ENCODE results near the gene TMEM178A. TPM values are rescaled to one million over a fixed set of nuclear protein-coding genes. Genes with fewer than 3 reads are reported as not detected.

TMEM178A gene
- total RNA-seq, 2 donors from 2014 or later = 4.9 to 7.8 TPM

DNA sequence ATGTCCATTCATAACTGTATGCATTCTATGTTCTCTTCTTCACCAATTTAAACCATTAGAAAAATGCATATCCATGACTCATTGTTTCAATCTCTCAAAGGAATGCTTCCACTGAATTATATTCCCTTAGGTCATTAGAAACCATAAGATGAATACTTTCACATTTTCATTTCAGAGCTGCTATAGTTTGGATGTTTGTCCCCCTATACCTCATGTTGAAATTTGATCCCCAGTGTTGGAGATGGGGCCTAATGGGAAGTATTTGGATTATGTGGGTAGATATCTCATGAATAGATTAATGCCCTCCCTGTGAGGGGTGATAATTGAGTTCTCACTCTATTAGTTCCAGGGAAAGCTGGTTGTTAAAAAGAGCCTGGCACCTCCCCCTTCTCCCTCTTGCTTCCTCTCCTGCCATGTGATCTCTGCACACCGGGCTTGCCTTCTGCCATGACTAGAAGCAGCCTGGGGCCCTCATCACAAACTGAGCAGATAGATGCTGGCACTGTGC lies 77.6 kb downstream of the TMEM178A start:
- Histone ChIP-seq H3K4me3 (no peak overlapping the region), H3K27me3 (no peaks in the 10 kb centered on the region), H3K4me1 (no peaks in the 10 kb centered on the region), H3K36me3 (replicated peaks in 1 of 2; ENCODE audit: insufficient read depth in 1 of 2, low read depth in 2 of 2) (peaks cover 0 to 7% of the 10 kb centered on the region in 2 donors), H3K27ac (no peak overlapping the region), H3K9me3 (no peaks in the 10 kb centered on the region)
- DNase-seq (no peak), ATAC-seq (no peak)
- intact Hi-C loops (cut with DNase I) = no loop called here
- TF ChIP-seq CTCF (IDR thresholded peaks at IDR 0.05) (no peak), POLR2A (IDR thresholded peaks at IDR 0.05) (no peak)
- 54 to 84% methylated on average over 1 of the region's 1 CpG for WGBS, 2 donors

DNA sequence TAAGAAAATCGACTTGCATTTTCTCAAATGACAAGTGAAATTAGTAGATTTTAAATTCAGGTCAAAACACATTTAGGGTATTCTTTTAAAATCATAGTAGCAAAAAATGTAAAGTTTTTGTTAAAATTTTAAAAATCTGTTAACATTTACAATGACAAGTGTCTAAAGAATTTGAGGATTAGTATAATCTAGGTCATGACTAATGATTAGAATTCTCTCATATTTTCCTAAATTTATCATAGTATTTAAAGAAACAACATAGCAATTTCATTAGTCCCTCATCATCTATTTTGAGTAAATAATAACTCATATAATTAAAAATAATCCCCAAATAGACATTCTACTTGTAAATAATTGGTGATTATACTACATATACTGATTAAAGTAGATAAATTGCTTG lies 89.7 kb downstream of the TMEM178A start:
- ATAC-seq (no peak), DNase-seq (no peak)
- intact Hi-C loops (cut with DNase I) = no loop called here
- H3K9me3 ChIP-seq = no peaks in the 10 kb centered on the region
- 81 to 83% methylated on average over 1 of the region's 1 CpG for WGBS, 2 donors
- peaks cover 0 to 27% of the 10 kb centered on the region in 2 donors for H3K36me3 ChIP-seq (replicated peaks in 1 of 2; ENCODE audit: insufficient read depth in 1 of 2, low read depth in 2 of 2)
- H3K27me3 ChIP-seq = no peaks in the 10 kb centered on the region
- H3K4me1 ChIP-seq = no peaks in the 10 kb centered on the region
- no peak overlapping the region for H3K4me3 ChIP-seq
- TF ChIP-seq CTCF (IDR thresholded peaks at IDR 0.05) (no peak), POLR2A (IDR thresholded peaks at IDR 0.05) (no peak)
- no peak overlapping the region for H3K27ac ChIP-seq

- Histone ChIP-seq H3K4me1 (no peaks in the 10 kb centered on the region), H3K27me3 (no peaks in the 10 kb centered on the region), H3K36me3 (replicated peaks in 1 of 2; ENCODE audit: insufficient read depth in 1 of 2, low read depth in 2 of 2) (peaks cover 0 to 25% of the 10 kb centered on the region in 2 donors), H3K4me3 (no peak overlapping the region), H3K9me3 (no peaks in the 10 kb centered on the region), H3K27ac (no peak overlapping the region)
- DNase-seq (no peak), ATAC-seq (no peak)
- intact Hi-C loops (cut with DNase I) = no loop called here
- WGBS, 2 donors = 96% methylated on average over 4 of the region's 4 CpGs
- TF ChIP-seq POLR2A (IDR thresholded peaks at IDR 0.05) (no peak), CTCF (IDR thresholded peaks at IDR 0.05) (no peak)
Measured at GRCh38 chr2:39757156-39757555, 91.4 kb downstream of the TMEM178A start.

DNA sequence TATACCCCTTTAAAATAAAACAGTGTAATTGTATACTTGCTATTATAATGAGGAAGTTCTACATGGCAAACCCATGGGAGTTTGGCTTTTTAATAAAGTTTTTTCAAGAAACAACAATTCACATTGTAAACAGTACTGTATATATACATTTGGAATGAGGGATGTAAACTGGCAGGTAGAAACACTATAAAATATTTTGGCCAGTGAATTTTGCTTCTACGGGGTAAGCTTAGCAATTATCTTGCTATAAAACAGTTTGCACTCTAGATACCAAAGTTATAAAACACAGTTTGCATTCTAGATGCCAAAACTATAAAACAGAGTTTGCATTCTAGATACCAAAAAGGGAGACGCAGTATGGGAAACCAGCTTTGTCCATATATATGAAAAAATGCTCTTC lies 96.7 kb downstream of the TMEM178A start:
- H3K4me1 ChIP-seq = no peaks in the 10 kb centered on the region
- TF ChIP-seq CTCF (IDR thresholded peaks at IDR 0.05) (no peak), POLR2A (IDR thresholded peaks at IDR 0.05) (no peak)
- peaks cover 0 to 12% of the 10 kb centered on the region in 2 donors for H3K36me3 ChIP-seq (replicated peaks in 1 of 2; ENCODE audit: insufficient read depth in 1 of 2, low read depth in 2 of 2)
- H3K4me3 ChIP-seq = no peak overlapping the region
- 89 to 97% methylated on average over 2 of the region's 2 CpGs for WGBS, 2 donors
- H3K9me3 ChIP-seq = no peaks in the 10 kb centered on the region
- no peaks in the 10 kb centered on the region for H3K27me3 ChIP-seq
- DNase-seq = no peak
- no peak overlapping the region for H3K27ac ChIP-seq
- intact Hi-C loops (cut with DNase I) = no loop called here
- ATAC-seq = no peak

Other genes starting within 250 kb of the TMEM178A start
- 10 to 100 TPM; 50.6 to 54.4 TPM for gene MAP4K3, start 228.6 kb upstream of the TMEM178A start, total RNA-seq
- gene THUMPD2, start 113.3 kb downstream of the TMEM178A start, total RNA-seq = 10 to 100 TPM in 1 of 2 donors, 1 to 10 TPM in 1; 7.0 to 18.8 TPM